ENCODE data around the gene AFP. TPM values are rescaled to one million over a fixed set of nuclear protein-coding genes. Genes with fewer than 3 reads are reported as not detected.

The AFP gene
- total and polyA plus RNA-seq, 10 of the 15 experiments (the other 5 are each of a cell fraction or from before 2014, with no cell fraction given): 0.72 TPM; not detected in 9

DNA sequence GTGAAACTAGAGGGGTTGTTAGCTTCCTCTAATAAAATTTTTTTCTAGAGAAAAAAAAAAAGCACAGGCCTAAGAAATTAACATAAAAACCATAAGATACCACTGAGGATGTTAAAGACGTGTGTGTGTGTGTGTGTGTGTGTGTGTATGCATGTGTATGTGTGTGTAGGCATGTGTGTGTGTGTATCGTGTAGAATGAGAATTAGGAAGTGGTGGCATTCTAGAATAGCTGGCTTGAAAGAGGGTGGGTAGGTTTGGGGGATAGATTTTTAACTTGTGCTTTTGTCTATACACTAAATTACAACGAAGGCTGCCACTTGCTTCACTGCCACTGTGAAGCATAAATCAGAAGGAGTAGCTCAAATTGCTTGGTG, 23.0 kb downstream of the AFP start:
- FAIRE-seq: no peak
- ATAC-seq: no peak
- intact Hi-C loops (cut with micrococcal nuclease; ENCODE audit: unreplicated experiment) (no loop called here), in situ Hi-C loops (cut with MboI) (loop anchor here (10.0 kb wide), 1 partner anchor 56 kb away; no protein-coding TSS in a partner anchor)
- CTCF ChIA-PET: interaction anchor here (1.6 to 3.4 kb wide), 2 partner anchors 13 to 21 kb away, joined by 3 to 22 read pairs; no protein-coding TSS in a partner anchor
- WGBS (ENCODE audit: insufficient coverage, insufficient replicate concordance, low lambda C conversion rate, missing lambda C conversion rate): 0% methylated on average over 3 of the region's 3 CpGs
- Histone ChIP-seq H3K4me3 (no peak overlapping the region), H4K20me1 (ENCODE audit: control insufficient read depth, insufficient read depth) (no peaks in the 10 kb centered on the region), H3K4me2 (ENCODE audit: control insufficient read depth, insufficient read depth) (no peak overlapping the region), H3K27ac (ENCODE audit: control insufficient read depth, insufficient read depth) (no peak overlapping the region), H3K9me3 (replicated peaks; ENCODE audit: control insufficient read depth, insufficient read depth, low read length) (no peaks in the 10 kb centered on the region), H3K9ac (ENCODE audit: control insufficient read depth, insufficient read depth, low read length) (no peak overlapping the region), H2AFZ (ENCODE audit: control insufficient read depth, low read depth, low read length) (no peak overlapping the region), H3K36me3 (ENCODE audit: control insufficient read depth in 2 of 2, insufficient read depth in 2 of 2, low read length in 1 of 2) (no peaks in the 10 kb centered on the region), H3K4me1 (ENCODE audit: control insufficient read depth, insufficient read depth, low read length) (no peaks in the 10 kb centered on the region), H3K79me2 (ENCODE audit: control insufficient read depth, insufficient read depth, low read length) (no peaks in the 10 kb centered on the region), H3K27me3 (replicated peaks in 1 of 2; ENCODE audit: control insufficient read depth in 2 of 2, insufficient read depth in 2 of 2, low read length in 1 of 2) (no peaks in the 10 kb centered on the region)
- SMC1A ChIA-PET (ENCODE audit: uncharacterized antibody, unreplicated experiment): no interaction called here
- no TSS peak for BruUV-seq (replicated peaks)
- POLR2A ChIA-PET: interaction anchor here (0.6 kb wide), 1 partner anchor 39 kb away, joined by 3 read pairs; no protein-coding TSS in a partner anchor
- TF ChIP-seq SP1 (IDR thresholded peaks at IDR 0.05; ENCODE audit: low read depth, low read length) (no peak), NFYA (IDR thresholded peaks at IDR 0.05; ENCODE audit: borderline replicate concordance, low read depth, low read length) (no peak), TCF12 (IDR thresholded peaks at IDR 0.05; ENCODE audit: low read depth, low read length) (no peak), NFXL1 (IDR thresholded peaks at IDR 0.05; ENCODE audit: borderline replicate concordance) (no peak), YBX1 (IDR thresholded peaks at IDR 0.05) (no peak), SMARCA5 (IDR thresholded peaks at IDR 0.05) (no peak), RELA (IDR thresholded peaks at IDR 0.05; ENCODE audit: borderline replicate concordance, partially characterized antibody) (no peak), POLR2AphosphoS2 (IDR thresholded peaks at IDR 0.05; ENCODE audit: low read depth, low read length) (no peak), ATF7 (IDR thresholded peaks at IDR 0.05; ENCODE audit: low read depth) (no peak), ATF2 (IDR thresholded peaks at IDR 0.05; ENCODE audit: low read length) (no peak), HDAC6 (IDR thresholded peaks at IDR 0.05; ENCODE audit: unreplicated experiment) (no peak), SMC3 (IDR thresholded peaks at IDR 0.05; ENCODE audit: borderline replicate concordance, low read length) (no peak), MXI1 (IDR thresholded peaks at IDR 0.05; ENCODE audit: low read depth, low read length) (no peak), WRNIP1 (IDR thresholded peaks at IDR 0.05; ENCODE audit: borderline replicate concordance, low read depth, low read length) (no peak), ESRRA (IDR thresholded peaks at IDR 0.05; ENCODE audit: low read length) (no peak), EED (IDR thresholded peaks at IDR 0.05; ENCODE audit: low read depth) (no peak), ASH2L (IDR thresholded peaks at IDR 0.05; ENCODE audit: borderline replicate concordance, low read depth) (no peak)
- RAD21 ChIA-PET (ENCODE audit: unreplicated experiment): no interaction called here
- DNase-seq (ENCODE audit: low read depth, low spot score): no peak
